GM21825 (cell line): ENCODE results near the gene ZNF774.
"Not testable (repeated sequence)": the region's sequence is repeated elsewhere in the genome, so short reads cannot be mapped to it uniquely, and the experiment has no call there.

ENCODE experiments used
- ATAC-seq: cut with Tn5 transposase; IDR thresholded peaks from one replicate; pipeline ENCODE4 v1.9.1; 2021; ENCODE audit warnings: mild to moderate bottlenecking, moderate library complexity; ENCODE audit not compliant: unreplicated experiment

ZNF774 gene

DNA sequence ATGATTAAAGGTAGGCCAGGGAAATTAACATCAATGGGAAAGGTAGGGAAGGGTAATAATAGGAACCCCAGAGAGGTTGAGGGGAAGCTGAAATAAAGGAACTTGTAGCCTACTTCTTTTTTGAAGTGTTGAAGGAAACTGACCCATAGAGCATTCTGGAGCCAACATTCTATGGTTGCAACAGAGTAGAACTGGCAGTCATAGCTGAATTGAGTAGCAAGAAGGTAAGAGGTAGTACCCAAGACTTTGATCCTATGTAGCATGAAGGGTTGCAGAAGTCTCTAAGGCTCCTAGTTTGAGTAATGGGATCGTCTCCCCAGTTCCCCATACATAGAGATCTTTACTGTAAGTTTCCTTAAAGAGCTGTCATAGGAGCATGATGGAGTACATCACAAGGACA is 7.4 kb upstream of the ZNF774 start:
- no peak for ATAC-seq

- no peak for ATAC-seq
Measured at GRCh38 chr15:90345857-90346256, 6.2 kb upstream of the ZNF774 start.

DNA sequence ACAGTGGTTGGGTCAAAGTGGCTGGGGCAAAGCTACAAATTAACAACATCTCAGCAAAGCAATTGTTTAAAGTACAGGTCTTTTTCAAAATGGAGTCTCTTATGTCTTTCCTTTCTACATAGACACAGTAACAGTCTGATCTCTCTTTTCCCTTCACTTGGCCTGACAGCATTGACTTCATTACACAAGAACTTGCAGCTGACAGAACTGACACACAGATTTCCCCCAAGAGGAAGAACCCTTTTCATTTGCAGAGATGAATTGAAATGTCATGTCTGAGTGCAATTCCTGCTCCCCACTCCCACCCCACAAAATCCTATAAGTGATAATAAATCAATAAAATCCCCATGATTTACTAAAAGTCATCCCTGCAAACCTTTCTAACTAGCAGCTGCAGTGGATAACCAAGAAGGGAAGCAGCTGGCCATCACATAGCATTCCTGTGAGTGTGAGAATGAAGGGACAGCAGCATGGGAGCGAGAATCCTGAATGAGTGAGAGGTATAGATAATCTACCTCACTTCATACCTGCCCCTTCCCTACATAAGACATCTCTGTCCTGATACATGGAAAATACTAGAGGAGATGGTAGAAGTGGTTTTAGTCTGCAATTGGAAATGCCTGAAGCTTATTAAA is 4.5 kb upstream of the ZNF774 start:
- ATAC-seq, result not testable (repeated sequence)

DNA sequence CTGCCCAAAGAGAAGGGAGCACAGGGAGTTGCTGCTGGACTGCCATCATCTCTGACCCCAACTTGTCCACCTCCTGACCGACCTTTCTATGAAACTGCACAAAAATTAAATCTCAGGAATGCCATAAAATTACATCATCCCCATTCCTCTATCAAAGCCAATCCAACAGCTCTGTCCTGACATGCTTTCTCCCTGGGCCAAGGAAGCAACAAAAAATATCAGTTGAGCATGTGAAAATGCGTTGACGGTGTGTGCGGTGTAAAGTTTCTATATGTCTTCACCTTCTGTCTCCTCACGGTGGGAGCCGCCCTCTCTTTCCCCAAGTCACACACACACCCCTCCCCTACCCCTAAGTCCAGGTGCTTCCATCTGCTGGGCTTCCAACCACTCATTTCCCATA is 3.6 kb upstream of the ZNF774 start:
- no peak for ATAC-seq

- ATAC-seq, result no peak
Measured at GRCh38 chr15:90349072-90349471, 3.0 kb upstream of the ZNF774 start.

DNA sequence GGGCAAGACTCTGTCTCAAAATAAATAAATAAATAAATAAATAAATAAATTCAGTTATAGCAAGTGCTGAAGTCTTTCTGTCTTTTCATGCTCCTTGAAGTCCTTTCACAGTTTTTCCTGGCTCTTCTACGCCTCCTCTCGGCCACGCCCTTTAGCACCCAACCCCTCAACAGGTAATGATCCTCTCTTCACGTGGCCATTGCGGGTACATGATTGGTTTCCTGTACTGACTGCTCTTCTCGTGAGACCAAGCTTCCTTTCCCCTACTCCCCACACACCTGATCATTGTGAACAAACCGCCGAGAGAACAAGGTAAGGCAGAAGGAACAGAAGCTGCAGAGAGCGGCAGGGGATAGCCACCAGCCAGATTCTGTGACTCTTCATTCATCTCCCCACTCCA is 2.3 kb upstream of the ZNF774 start:
- ATAC-seq, result no peak

DNA sequence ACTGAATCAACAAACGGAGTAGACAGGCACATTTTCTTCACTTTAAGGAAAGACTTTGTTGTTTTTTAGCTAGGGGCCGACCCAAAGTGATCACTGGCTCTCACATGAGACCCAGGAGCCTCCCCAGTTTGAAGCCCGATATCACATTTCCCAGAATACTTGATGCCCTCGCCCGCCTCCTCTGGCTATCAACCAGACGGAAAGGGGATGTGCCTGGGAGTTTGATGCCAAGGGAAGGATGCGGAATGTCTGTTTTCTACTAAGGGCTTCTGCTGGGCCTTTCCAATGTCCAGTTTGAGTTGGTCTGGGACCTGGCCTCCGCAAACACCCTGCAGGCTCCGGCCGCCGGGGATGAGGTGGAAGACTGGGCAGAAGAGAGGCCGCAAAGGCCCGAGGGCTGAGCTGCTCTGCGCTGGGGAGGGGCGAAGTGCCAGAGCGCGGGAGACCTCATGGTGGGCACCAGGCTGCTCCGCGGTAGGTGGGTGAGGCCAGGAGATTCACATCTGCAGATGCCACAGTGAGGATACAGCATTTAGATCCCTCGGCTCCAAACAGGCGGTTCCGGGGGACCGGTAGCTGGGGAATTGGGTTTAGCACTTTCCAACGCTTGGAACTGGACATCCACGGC is 491 bp upstream of the ZNF774 start:
- no peak for ATAC-seq

GRCh38 chr15:90354986-90355385 is 2.9 kb downstream of the ZNF774 start:
- ATAC-seq, result no peak

- ATAC-seq, result no peak
Measured at GRCh38 chr15:90358124-90359033, 6.3 kb downstream of the ZNF774 start.

- ATAC-seq, result no peak
Measured at GRCh38 chr15:90360746-90361145, 8.7 kb downstream of the ZNF774 start.

DNA sequence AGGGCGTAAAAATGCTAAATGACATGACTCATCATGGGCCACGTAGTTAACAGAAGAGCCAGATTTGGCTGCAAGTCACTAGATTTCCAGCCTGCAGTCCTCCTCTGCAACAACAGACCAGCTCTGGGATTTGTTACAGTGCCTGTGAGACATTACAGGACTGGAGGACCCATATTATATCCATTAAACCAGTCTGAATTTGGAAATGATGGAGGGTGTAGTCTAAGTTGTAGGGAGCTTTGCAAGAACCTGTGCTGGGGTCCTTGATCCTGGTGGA is 10.8 kb downstream of the ZNF774 start:
- ATAC-seq, result no peak

- ATAC-seq, result no peak
Measured at GRCh38 chr15:90364251-90364650, 12.2 kb downstream of the ZNF774 start.

DNA sequence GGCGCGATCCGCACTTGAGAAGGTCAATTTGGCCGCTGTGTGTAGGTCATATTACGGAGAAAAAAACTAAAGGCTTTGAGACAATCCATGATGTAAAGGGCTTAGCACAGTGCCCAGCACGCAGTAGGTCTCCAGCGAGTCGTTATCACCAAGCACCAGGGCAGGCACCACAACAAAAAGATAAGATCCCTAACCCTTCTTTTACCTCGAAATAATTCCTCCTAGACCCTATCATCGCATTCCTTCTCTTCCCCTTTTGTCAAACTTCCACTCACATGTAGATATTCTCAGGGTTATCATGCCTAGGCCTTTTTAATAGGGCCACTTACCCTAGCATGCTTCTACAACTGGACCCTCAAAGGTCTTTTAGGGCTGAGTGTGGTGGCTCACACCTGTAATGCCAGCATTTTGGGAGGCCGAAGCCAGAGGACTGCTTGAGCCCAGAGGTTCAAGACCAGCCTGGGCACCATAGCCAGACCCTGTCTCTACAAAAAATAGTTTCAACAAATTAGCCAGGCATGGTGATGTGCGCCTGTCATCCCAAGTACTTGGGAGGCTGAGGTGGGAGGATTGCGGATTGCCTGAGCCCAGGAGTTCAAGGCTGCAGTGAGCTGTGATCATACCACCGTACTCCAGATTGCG is 13.5 kb downstream of the ZNF774 start:
- no peak for ATAC-seq

GRCh38 chr15:90367576-90367975 is 15.5 kb downstream of the ZNF774 start:
- ATAC-seq, result no peak

DNA sequence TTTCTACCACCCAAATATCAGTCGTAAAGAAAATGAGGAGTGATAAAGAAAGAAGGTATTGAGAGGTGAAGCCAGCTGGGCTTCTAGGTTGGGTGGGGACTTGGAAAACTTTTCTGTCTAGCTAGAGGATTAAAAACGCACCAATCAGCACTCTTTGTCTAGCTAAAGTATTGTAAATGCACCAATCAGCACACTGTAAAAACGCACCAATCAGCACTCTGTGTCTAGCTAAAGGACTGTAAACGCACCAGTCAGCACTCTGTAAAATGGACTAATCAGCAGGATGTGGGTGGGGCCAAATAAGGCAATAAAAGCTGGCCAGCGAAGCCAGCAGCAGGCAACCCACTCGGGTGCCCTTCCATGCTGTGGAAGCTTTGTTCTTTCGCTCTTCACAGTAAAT is 23.0 kb downstream of the ZNF774 start:
- ATAC-seq, result no peak

DNA sequence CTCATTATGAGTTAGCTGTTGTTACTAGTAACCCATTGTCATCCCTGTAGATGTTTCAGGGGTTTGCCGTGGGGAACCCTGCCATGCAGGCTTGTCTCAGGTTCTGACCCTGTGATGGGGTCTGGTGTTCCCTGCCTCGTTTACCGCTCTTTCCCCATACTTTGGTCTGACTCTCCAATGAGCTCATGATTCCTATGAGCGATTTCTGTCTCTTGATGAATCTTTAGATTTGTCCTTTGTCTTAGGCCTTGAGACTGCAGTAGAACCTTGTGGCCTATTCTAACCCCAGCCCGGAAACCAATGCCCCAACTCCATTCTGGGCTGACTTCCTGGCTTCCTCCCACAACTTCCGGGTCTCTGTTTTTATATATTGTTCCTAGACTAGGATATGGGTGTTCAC is 24.7 kb downstream of the ZNF774 start:
- no peak for ATAC-seq

DNA sequence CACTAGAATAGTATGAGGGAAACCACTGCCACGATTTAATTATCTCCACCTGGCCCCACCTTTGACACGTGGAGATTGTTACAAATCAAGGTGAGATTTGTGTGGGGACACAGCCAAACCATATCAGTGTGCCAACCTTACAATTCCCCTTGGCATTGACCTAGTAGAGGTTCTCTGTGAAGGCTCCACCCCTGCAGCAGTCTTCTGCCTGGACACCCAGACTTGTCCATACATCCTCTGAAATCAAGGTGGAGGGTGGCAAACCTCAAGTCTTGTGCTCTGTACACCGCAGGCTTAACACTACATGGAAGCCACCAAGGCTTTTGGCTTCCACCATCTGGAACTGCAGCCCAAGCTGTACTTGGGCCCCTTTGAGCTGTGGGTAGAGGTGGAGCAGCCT is 27.2 kb downstream of the ZNF774 start:
- ATAC-seq, result no peak

GRCh38 chr15:90381515-90381914 is 29.4 kb downstream of the ZNF774 start:
- no peak for ATAC-seq

DNA sequence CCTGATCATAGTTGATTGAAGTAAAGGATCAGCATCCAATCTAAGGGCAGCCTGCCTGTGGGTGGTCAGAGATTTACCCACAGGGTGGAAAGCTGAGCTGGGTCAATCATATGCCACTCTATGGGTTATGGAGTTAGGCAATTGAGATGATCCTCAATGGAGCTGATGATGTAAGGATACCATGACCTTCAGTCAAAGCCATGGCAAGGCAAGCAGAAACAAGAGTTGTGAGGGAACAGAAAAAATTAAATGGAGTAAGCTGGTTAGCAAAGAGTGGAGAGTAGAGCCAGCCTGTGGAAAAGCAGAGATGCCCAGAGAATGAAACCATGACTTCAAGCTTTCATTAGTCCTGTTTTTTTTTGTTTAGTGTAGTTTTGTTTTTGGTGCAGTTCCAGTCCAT is 30.2 kb downstream of the ZNF774 start:
- no peak for ATAC-seq

DNA sequence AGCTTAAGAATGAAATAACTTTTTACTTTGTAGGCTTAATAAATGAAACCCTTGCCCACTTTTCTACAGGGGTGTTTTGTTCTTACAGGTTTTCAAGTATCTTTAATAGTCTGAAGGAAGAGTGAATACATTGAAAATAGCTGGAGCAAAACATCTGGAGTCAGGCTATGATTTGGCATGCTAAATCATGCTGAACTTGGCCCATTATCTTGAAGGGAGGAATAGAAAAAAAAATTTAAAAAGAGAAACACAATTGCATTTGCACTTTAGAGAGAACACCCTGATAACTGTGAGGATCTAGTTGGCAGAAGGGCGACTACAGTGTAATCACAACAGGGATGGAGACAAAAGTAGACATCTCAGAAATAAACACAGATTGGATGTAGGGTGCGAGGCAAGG is 34.1 kb downstream of the ZNF774 start:
- no peak for ATAC-seq

DNA sequence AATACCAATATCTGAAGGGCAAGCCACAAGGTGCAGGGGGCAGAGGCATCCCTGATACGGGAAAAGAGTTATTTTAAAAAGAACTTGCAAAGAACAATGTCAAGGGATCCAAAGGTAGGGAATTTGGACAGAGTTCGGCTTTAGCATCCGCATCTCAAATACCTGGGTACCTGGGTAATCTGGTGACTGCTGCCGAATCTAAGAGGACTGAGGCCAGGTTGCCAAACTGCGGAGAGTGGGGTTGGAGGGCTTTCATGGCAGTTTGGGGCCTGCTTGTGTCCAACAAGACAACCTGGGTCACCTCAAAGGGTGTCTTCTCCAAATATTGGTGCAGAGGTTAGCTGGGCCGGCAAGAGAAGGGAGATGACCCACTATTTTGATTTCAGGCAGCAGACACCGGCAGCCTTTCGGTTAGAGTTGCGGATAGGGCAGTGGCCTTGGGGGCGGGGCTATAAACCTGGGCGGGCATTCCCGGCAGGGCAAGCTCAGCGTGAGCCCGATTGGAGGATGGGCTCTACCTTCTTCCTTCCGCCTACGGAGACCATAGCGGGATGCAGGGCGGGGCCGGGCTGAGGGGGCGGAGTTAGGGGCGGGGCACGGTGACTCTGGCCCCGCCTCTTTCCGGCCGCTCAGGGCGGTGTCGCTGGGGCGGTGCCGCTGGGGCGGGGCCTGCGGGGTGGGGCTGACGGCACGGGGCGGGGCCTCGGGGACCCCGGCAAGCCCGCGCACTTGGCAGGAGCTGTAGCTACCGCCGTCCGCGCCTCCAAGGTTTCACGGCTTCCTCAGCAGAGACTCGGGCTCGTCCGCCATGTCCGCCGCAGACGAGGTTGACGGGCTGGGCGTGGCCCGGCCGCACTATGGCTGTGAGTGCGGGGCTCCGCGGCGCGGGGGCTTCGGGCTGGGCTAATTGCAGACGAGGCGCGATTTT is 35.7 kb downstream of the ZNF774 start, which contains the start of gene IQGAP1:
TSS of gene IQGAP1 (plus strand) at position 709 of the 928 bp plus-strand sequence. CDS start at position 809, 100 bp downstream.
- peak; percentile 92 for ATAC-seq
